OCI-LY1 (cell line): ENCODE data around the gene SGCD.

Experiments
- H2AFZ ChIP-seq: fragments of 200-600 bp; sonication (generic), shearing (Covaris generic); 2 replicates; pipeline ENCODE4 v1.6.0; 2014; ENCODE audit warnings: antibody characterized with exemption, mild to moderate bottlenecking, low read length
- H3F3A ChIP-seq: fragments of 200-600 bp; sonication (generic), shearing (Covaris generic); 2 replicates; pipeline ENCODE4 v1.6.0; 2014; ENCODE audit warnings: mild to moderate bottlenecking, antibody characterized with exemption, low read length, moderate library complexity; ENCODE audit not compliant: insufficient read depth
- H3K27ac ChIP-seq: fragments of 200-600 bp; sonication (generic); 2 replicates; pipeline ENCODE4 v1.5.1; 2014; ENCODE audit warnings: low read length, mixed run types, mild to moderate bottlenecking, low read depth; ENCODE audit not compliant: poor library complexity, severe bottlenecking
- H3K27me3 ChIP-seq: fragments of 200-600 bp; sonication (generic); 2 replicates; pipeline ENCODE4 v1.6.0; 2014; ENCODE audit warnings: antibody characterized with exemption, mild to moderate bottlenecking, low read length, moderate library complexity; ENCODE audit not compliant: insufficient read depth
- H3K36me3 ChIP-seq: fragments of 200-600 bp; sonication (generic); 2 replicates; pipeline ENCODE4 v1.6.1; 2014; ENCODE audit warnings: mild to moderate bottlenecking, antibody characterized with exemption, low read length, moderate library complexity, mixed read lengths; ENCODE audit not compliant: insufficient read depth
- H3K4me1 ChIP-seq: fragments of 200-600 bp; sonication (generic); 2 replicates; pipeline ENCODE4 v1.5.1; 2014; ENCODE audit warnings: mild to moderate bottlenecking, low read length, moderate library complexity; ENCODE audit not compliant: insufficient read depth, severe bottlenecking
- H3K4me2 ChIP-seq: fragments of 200-600 bp; sonication (generic), shearing (Covaris generic); 2 replicates; pipeline ENCODE4 v1.6.1; 2014; ENCODE audit warnings: low read length
- H3K4me3 ChIP-seq: fragments of 200-600 bp; sonication (generic); 2 replicates; pipeline ENCODE4 v1.5.1; 2014; ENCODE audit warnings: low read length, low read depth, mild to moderate bottlenecking, mixed read lengths; ENCODE audit not compliant: poor library complexity, severe bottlenecking
- H3K79me2 ChIP-seq: fragments of 200-600 bp; shearing (Covaris generic); 2 replicates; pipeline ENCODE4 v1.6.1; 2016; ENCODE audit warnings: mixed run types, low read length, mixed read lengths; ENCODE audit not compliant: insufficient read depth
- H3K9ac ChIP-seq: fragments of 200-600 bp; sonication (generic), shearing (Covaris generic); 2 replicates; pipeline ENCODE4 v1.6.1; 2014; ENCODE audit warnings: mild to moderate bottlenecking, low read length, mixed read lengths
- H3K9me2 ChIP-seq: fragments of 200-600 bp; sonication (generic), shearing (Covaris generic); 2 replicates; pipeline ENCODE4 v1.6.1; 2014; ENCODE audit warnings: low read depth, mild to moderate bottlenecking, low read length, mixed read lengths
- H3K9me3 ChIP-seq: fragments of 200-600 bp; shearing (Covaris generic); 2 replicates; pipeline ENCODE4 v1.6.1; 2014; ENCODE audit warnings: low read length, mixed read lengths
- H4K20me1 ChIP-seq: fragments of 200-600 bp; sonication (generic), shearing (Covaris generic); 2 replicates; pipeline ENCODE4 v1.6.0; 2016; ENCODE audit warnings: mild to moderate bottlenecking, low read length; ENCODE audit not compliant: insufficient read depth
- CTCF ChIP-seq: fragments of 200-600 bp; sonication (generic), shearing (Covaris generic); IDR thresholded peaks from 2 replicates; pipeline ENCODE4 v1.5.1; 2017; ENCODE audit warnings: mild to moderate bottlenecking, antibody characterized with exemption, low read length, moderate library complexity, mixed read lengths
- EZH2 ChIP-seq: fragments of 200-600 bp; sonication (generic), shearing (Covaris generic); IDR thresholded peaks from 2 replicates; pipeline ENCODE4 v1.8.0; 2017; ENCODE audit warnings: borderline replicate concordance, mixed run types, mild to moderate bottlenecking, antibody characterized with exemption, low read length, moderate library complexity, mixed read lengths

The SGCD gene

GRCh38 chr5:156683509-156683908, 356.5 kb downstream of the SGCD start:
- no peaks in the 10 kb centered on the region for H3K9me3 ChIP-seq
- no peaks in the 10 kb centered on the region for H3K79me2 ChIP-seq
- no peak overlapping the region for H2AFZ ChIP-seq
- H3K36me3 ChIP-seq: no peaks in the 10 kb centered on the region
- no peak overlapping the region for H3K9ac ChIP-seq
- H4K20me1 ChIP-seq: no peaks in the 10 kb centered on the region
- no peak overlapping the region for H3K4me2 ChIP-seq
- no peak for TF ChIP-seq EZH2
- no peak for TF ChIP-seq CTCF
- H3K4me3 ChIP-seq: no peak overlapping the region
- H3K27ac ChIP-seq: no peak overlapping the region
- no peaks in the 10 kb centered on the region for H3K27me3 ChIP-seq
- H3F3A ChIP-seq: no peaks in the 10 kb centered on the region
- H3K9me2 ChIP-seq: no peaks in the 10 kb centered on the region
- H3K4me1 ChIP-seq: no peaks in the 10 kb centered on the region

- H3F3A ChIP-seq: no peaks in the 10 kb centered on the region
- TF ChIP-seq EZH2 (no peak), CTCF (no peak)
- no peak overlapping the region for H3K27ac ChIP-seq
- H2AFZ ChIP-seq: no peak overlapping the region
- no peak overlapping the region for H3K4me2 ChIP-seq
- no peaks in the 10 kb centered on the region for H3K36me3 ChIP-seq
- H3K79me2 ChIP-seq: no peaks in the 10 kb centered on the region
- no peak overlapping the region for H3K9ac ChIP-seq
- H3K4me1 ChIP-seq: no peaks in the 10 kb centered on the region
- no peaks in the 10 kb centered on the region for H4K20me1 ChIP-seq
- no peaks in the 10 kb centered on the region for H3K9me3 ChIP-seq
- H3K27me3 ChIP-seq: no peaks in the 10 kb centered on the region
- H3K9me2 ChIP-seq: no peaks in the 10 kb centered on the region
- H3K4me3 ChIP-seq: no peak overlapping the region
Observed at GRCh38 chr5:156684216-156684615, 357.3 kb downstream of the SGCD start.

GRCh38 chr5:156685481-156685880, 358.5 kb downstream of the SGCD start:
- no peak overlapping the region for H3K9ac ChIP-seq
- no peak overlapping the region for H3K27ac ChIP-seq
- no peak overlapping the region for H3K4me2 ChIP-seq
- no peaks in the 10 kb centered on the region for H3K9me2 ChIP-seq
- no peaks in the 10 kb centered on the region for H3K36me3 ChIP-seq
- H3K9me3 ChIP-seq: no peaks in the 10 kb centered on the region
- H3K4me1 ChIP-seq: no peaks in the 10 kb centered on the region
- no peaks in the 10 kb centered on the region for H3K79me2 ChIP-seq
- H3K27me3 ChIP-seq: no peaks in the 10 kb centered on the region
- no peak overlapping the region for H2AFZ ChIP-seq
- H3F3A ChIP-seq: no peaks in the 10 kb centered on the region
- no peaks in the 10 kb centered on the region for H4K20me1 ChIP-seq
- no peak overlapping the region for H3K4me3 ChIP-seq
- no peak for TF ChIP-seq CTCF
- TF ChIP-seq EZH2: no peak
